H9 (cell line): ENCODE data around the gene CFAP73. TPM values are rescaled to one million over a fixed set of nuclear protein-coding genes. Genes with fewer than 3 reads are reported as not detected.

Source experiments
- DNase-seq: peaks from one replicate; pipeline ENCODE4 v3.0.0-alpha.2; 2017
- H2AFZ ChIP-seq: one replicate; pipeline ENCODE4 v1.6.1; 2013; ENCODE audit warnings: mild to moderate bottlenecking, low read length, control low read depth, moderate library complexity
- H2AK5ac ChIP-seq: 2 replicates; pipeline ENCODE4 v1.6.1; 2013; ENCODE audit warnings: low read length, control low read depth, mixed read lengths; ENCODE audit not compliant: insufficient read length
- H2BK120ac ChIP-seq: one replicate; pipeline ENCODE4 v1.6.1; 2013; ENCODE audit warnings: low read depth, mild to moderate bottlenecking, low read length, control low read depth, inconsistent platforms; ENCODE audit not compliant: poor library complexity, severe bottlenecking
- H2BK12ac ChIP-seq: 2 replicates; pipeline ENCODE4 v1.6.1; 2013; ENCODE audit warnings: low read length, control low read depth, mixed read lengths, low read depth; ENCODE audit not compliant: insufficient read length
- H2BK15ac ChIP-seq: 2 replicates; pipeline ENCODE4 v1.6.1; 2013; ENCODE audit warnings: low read depth, low read length, control low read depth
- H2BK20ac ChIP-seq: one replicate; pipeline ENCODE4 v1.6.1; 2013; ENCODE audit warnings: low read depth, mild to moderate bottlenecking, low read length, control low read depth, inconsistent platforms; ENCODE audit not compliant: poor library complexity, severe bottlenecking
- H2BK5ac ChIP-seq: 2 replicates; pipeline ENCODE4 v1.6.1; 2013; ENCODE audit warnings: low read length, control low read depth, mixed read lengths; ENCODE audit not compliant: insufficient read length
- H3K14ac ChIP-seq: 2 replicates; pipeline ENCODE4 v1.6.1; 2013; ENCODE audit warnings: low read length, control low read depth; ENCODE audit not compliant: insufficient read depth
- H3K18ac ChIP-seq: 2 replicates; pipeline ENCODE4 v1.6.1; 2013; ENCODE audit warnings: low read depth, mild to moderate bottlenecking, mixed read lengths, low read length, control low read depth; ENCODE audit not compliant: insufficient read length
- H3K23ac ChIP-seq: 2 replicates; pipeline ENCODE4 v1.6.1; 2013; ENCODE audit warnings: low read length, control low read depth, mixed read lengths, low read depth; ENCODE audit not compliant: insufficient read length
- H3K23me2 ChIP-seq: 2 replicates; pipeline ENCODE4 v1.6.1; 2013; ENCODE audit warnings: low read depth, mild to moderate bottlenecking, mixed read lengths, low read length, control low read depth; ENCODE audit not compliant: insufficient read length, poor library complexity, severe bottlenecking
- H3K27ac ChIP-seq: 2 replicates; pipeline ENCODE4 v1.5.1; 2013; ENCODE audit warnings: low read length, control low read depth, mixed read lengths, low read depth; ENCODE audit not compliant: insufficient read length
- H3K27me3 ChIP-seq: 2 replicates; pipeline ENCODE4 v1.6.1; 2013; ENCODE audit warnings: low read length, control low read depth, inconsistent platforms; ENCODE audit not compliant: insufficient read depth
- H3K4ac ChIP-seq: 2 replicates; pipeline ENCODE4 v1.6.1; 2013; ENCODE audit warnings: low read depth, mild to moderate bottlenecking, control low read depth, inconsistent platforms, low read length, moderate library complexity
- H3K4me1 ChIP-seq: 2 replicates; pipeline ENCODE4 v1.6.1; 2013; ENCODE audit warnings: low read length, control low read depth, inconsistent platforms; ENCODE audit not compliant: insufficient read depth
- H3K4me2 ChIP-seq: 2 replicates; pipeline ENCODE4 v1.6.1; 2013; ENCODE audit warnings: low read length, control low read depth, mixed read lengths; ENCODE audit not compliant: insufficient read length, insufficient read depth
- H3K56ac ChIP-seq: 2 replicates; pipeline ENCODE4 v1.6.1; 2013; ENCODE audit warnings: low read depth, mild to moderate bottlenecking, mixed read lengths, low read length, control low read depth; ENCODE audit not compliant: insufficient read length
- H3K79me1 ChIP-seq: 2 replicates; pipeline ENCODE4 v1.6.1; 2013; ENCODE audit warnings: low read depth, mild to moderate bottlenecking, moderate library complexity, low read length, control low read depth, inconsistent platforms; ENCODE audit not compliant: insufficient read depth, poor library complexity, severe bottlenecking
- H3K79me2 ChIP-seq: 2 replicates; pipeline ENCODE4 v1.6.1; 2013; ENCODE audit warnings: low read length, control low read depth, inconsistent platforms; ENCODE audit not compliant: insufficient read depth
- H3K9ac ChIP-seq: 2 replicates; pipeline ENCODE4 v1.6.1; 2013; ENCODE audit warnings: low read length, control low read depth, mixed read lengths; ENCODE audit not compliant: insufficient read length; ENCODE audit errors: extremely low read depth
- H3K9me3 ChIP-seq: one replicate; pipeline ENCODE4 v1.6.1; 2013; ENCODE audit warnings: low read depth, low read length, inconsistent platforms; ENCODE audit not compliant: control insufficient read depth
- H3T11ph ChIP-seq: one replicate; pipeline ENCODE4 v1.6.1; 2013; ENCODE audit warnings: mild to moderate bottlenecking, low read length, control low read depth, inconsistent platforms
- H4K20me1 ChIP-seq: one replicate; pipeline ENCODE4 v1.6.1; 2013; ENCODE audit not compliant: control insufficient read depth, insufficient read length, insufficient read depth
- H4K5ac ChIP-seq: 2 replicates; pipeline ENCODE4 v1.6.1; 2013; ENCODE audit warnings: low read depth, mild to moderate bottlenecking, mixed read lengths, low read length, control low read depth; ENCODE audit not compliant: insufficient read length
- H4K8ac ChIP-seq: replicated peaks from 2 replicates; pipeline ENCODE4 v1.6.1; 2013; ENCODE audit warnings: low read length, control low read depth, mixed read lengths, low read depth; ENCODE audit not compliant: insufficient read length
- H4K91ac ChIP-seq: 2 replicates; pipeline ENCODE4 v1.6.1; 2013; ENCODE audit warnings: low read depth, mild to moderate bottlenecking, moderate library complexity, mixed read lengths, low read length, control low read depth; ENCODE audit not compliant: insufficient read length
- H3K27ac Mint-ChIP-seq, 3 experiments: 2 replicates in 2 of 3; 3 replicates in 1 of 3; pipeline ENCODE4 v1.8.0; 2020 to 2021; ENCODE audit warnings: mixed read lengths in 3 of 3, mild to moderate bottlenecking in 1 of 3, moderate library complexity in 1 of 3
- H3K27me3 Mint-ChIP-seq: 2 replicates; pipeline ENCODE4 v1.8.0; 2021; ENCODE audit warnings: low read depth, mild to moderate bottlenecking, moderate library complexity, mixed read lengths
- H3K36me3 Mint-ChIP-seq, 3 experiments: 2 replicates in 2 of 3; 3 replicates in 1 of 3; pipeline ENCODE4 v1.8.0; 2020 to 2021; ENCODE audit warnings: low read depth in 3 of 3, mixed read lengths in 3 of 3; ENCODE audit not compliant: insufficient read depth in 1 of 3
- H3K4me1 Mint-ChIP-seq, 2 experiments: 2 replicates each; pipeline ENCODE4 v1.8.0; 2020; ENCODE audit warnings: mixed read lengths in 2 of 2
- H3K4me3 Mint-ChIP-seq, 2 experiments: 2 replicates in 1 of 2; 3 replicates in 1 of 2; pipeline ENCODE4 v1.8.0; 2020 to 2021; ENCODE audit warnings: mild to moderate bottlenecking in 2 of 2, mixed read lengths in 2 of 2, moderate library complexity in 1 of 2
- H3K9me3 Mint-ChIP-seq, 2 experiments: 2 replicates in 1 of 2; 3 replicates in 1 of 2; pipeline ENCODE4 v1.8.0; 2020; ENCODE audit warnings: mild to moderate bottlenecking in 2 of 2, mixed read lengths in 2 of 2, moderate library complexity in 1 of 2
- WGBS: extraction: QIAGEN DNeasy Blood & Tissue Kit; methylation state at CpG from one replicate; pipeline ENCODE4 v1.1.7; 2013; ENCODE audit warnings: missing lambda C conversion rate, low lambda C conversion rate, mixed read lengths; ENCODE audit not compliant: insufficient read length; ENCODE audit errors: extremely low coverage; 5-methylcytosine and 5-hydroxymethylcytosine counted together
- total RNA-seq: library from RNA; stranded (reverse); gene quantifications from 2 replicates; pipeline ENCODE4 v1.2.1, GENCODE V29; 2021
- TF ChIP-seq, protein P1 (sequence below): fragments of 200-600 bp; sonication (generic); conservative IDR thresholded peaks from 3 replicates; pipeline ENCODE4 v1.8.0; 2021; ENCODE audit warnings: antibody characterized with exemption, mild to moderate bottlenecking

CFAP73 gene
- total RNA-seq, 1 experiment from 2014 or later, result not detected

- H3K27me3 Mint-ChIP-seq, result peaks cover 17% of the 10 kb centered on the region
- WGBS, result no CpG with 5 or more reads among the region's 12 CpGs
- TF ChIP-seq, protein P1, sequence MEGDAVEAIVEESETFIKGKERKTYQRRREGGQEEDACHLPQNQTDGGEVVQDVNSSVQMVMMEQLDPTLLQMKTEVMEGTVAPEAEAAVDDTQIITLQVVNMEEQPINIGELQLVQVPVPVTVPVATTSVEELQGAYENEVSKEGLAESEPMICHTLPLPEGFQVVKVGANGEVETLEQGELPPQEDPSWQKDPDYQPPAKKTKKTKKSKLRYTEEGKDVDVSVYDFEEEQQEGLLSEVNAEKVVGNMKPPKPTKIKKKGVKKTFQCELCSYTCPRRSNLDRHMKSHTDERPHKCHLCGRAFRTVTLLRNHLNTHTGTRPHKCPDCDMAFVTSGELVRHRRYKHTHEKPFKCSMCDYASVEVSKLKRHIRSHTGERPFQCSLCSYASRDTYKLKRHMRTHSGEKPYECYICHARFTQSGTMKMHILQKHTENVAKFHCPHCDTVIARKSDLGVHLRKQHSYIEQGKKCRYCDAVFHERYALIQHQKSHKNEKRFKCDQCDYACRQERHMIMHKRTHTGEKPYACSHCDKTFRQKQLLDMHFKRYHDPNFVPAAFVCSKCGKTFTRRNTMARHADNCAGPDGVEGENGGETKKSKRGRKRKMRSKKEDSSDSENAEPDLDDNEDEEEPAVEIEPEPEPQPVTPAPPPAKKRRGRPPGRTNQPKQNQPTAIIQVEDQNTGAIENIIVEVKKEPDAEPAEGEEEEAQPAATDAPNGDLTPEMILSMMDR, result no peak
These were observed 3.6 kb upstream of the CFAP73 start for GRCh38 chr12:113145720-113146551.

More at GRCh38 chr12:113145720-113146551, 3.6 kb upstream of the CFAP73 start:
- H3K14ac ChIP-seq, result no peak overlapping the region
- H3K23me2 ChIP-seq, result peaks cover 4% of the 10 kb centered on the region
- no peak overlapping the region for H2BK20ac ChIP-seq
- no peaks in the 10 kb centered on the region for H3K79me1 ChIP-seq
- H2BK12ac ChIP-seq, result no peak overlapping the region
- no peaks in the 10 kb centered on the region for H4K20me1 ChIP-seq
- H3K23ac ChIP-seq, result no peak overlapping the region
- H2AK5ac ChIP-seq, result no peak overlapping the region
- no peak overlapping the region for H3K4me2 ChIP-seq
- H3K79me2 ChIP-seq, result no peaks in the 10 kb centered on the region
- no peak overlapping the region for H4K91ac ChIP-seq
- H3K27ac Mint-ChIP-seq, result no peak overlapping the region
- H2AFZ ChIP-seq, result no peak overlapping the region
- no peak overlapping the region for H4K5ac ChIP-seq
- H2BK5ac ChIP-seq, result no peak overlapping the region
- no peak overlapping the region for H2BK120ac ChIP-seq
- peaks cover 2% of the 10 kb centered on the region; the same call in 1 of the 2 replicates for H3K4me1 ChIP-seq
- H3K27ac ChIP-seq, result no peak overlapping the region
- no peak overlapping the region for H3K9ac ChIP-seq
- H3K18ac ChIP-seq, result no peak overlapping the region
- H3K9me3 ChIP-seq, result no peaks in the 10 kb centered on the region
- no peak overlapping the region for H3K4me3 Mint-ChIP-seq
- peaks cover 15 to 29% of the 10 kb centered on the region in 2 experiments for H3K4me1 Mint-ChIP-seq
- H3T11ph ChIP-seq, result no peak overlapping the region
- no peaks in the 10 kb centered on the region; a peak in 3 of 7 replicates for H3K36me3 Mint-ChIP-seq
- H4K8ac ChIP-seq, result no peak overlapping the region
- H3K9me3 Mint-ChIP-seq, result peaks cover 6% of the 10 kb centered on the region in 2 experiments; a peak in 4 of 5 replicates
- H2BK15ac ChIP-seq, result no peak overlapping the region
- no peak overlapping the region for H3K56ac ChIP-seq
- H3K27me3 ChIP-seq, result no peaks in the 10 kb centered on the region; the same call in 1 of the 2 replicates
- no peak for DNase-seq
- no peak overlapping the region for H3K4ac ChIP-seq
